ENCODE measurements around the gene CBX3. TPM values are rescaled to one million over a fixed set of nuclear protein-coding genes. Genes with fewer than 3 reads are reported as not detected.

Gene CBX3
- total RNA-seq, 1 donor from 2014 or later: 146 TPM

DNA sequence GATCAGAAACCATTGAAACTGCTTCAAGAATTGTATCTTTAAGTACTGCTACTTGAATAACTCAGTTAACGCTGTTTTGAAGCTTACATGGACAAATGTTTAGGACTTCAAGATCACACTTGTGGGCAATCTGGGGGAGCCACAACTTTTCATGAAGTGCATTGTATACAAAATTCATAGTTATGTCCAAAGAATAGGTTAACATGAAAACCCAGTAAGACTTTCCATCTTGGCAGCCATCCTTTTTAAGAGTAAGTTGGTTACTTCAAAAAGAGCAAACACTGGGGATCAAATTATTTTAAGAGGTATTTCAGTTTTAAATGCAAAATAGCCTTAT is 15.7 kb upstream of the CBX3 start:
- Mint-ChIP-seq H3K4me1 (ENCODE audit: unreplicated experiment) (peaks cover 4% of the 10 kb centered on the region), H3K4me3 (ENCODE audit: unreplicated experiment) (no peak overlapping the region), H3K9me3 (ENCODE audit: unreplicated experiment) (no peaks in the 10 kb centered on the region), H3K36me3 (ENCODE audit: low read depth, unreplicated experiment) (peaks cover 25% of the 10 kb centered on the region), H3K27ac (ENCODE audit: unreplicated experiment) (no peak overlapping the region), H3K27me3 (ENCODE audit: unreplicated experiment) (peaks cover 1% of the 10 kb centered on the region)
- no peak for DNase-seq (ENCODE audit: low spot score)
- TF ChIP-seq, protein P1, sequence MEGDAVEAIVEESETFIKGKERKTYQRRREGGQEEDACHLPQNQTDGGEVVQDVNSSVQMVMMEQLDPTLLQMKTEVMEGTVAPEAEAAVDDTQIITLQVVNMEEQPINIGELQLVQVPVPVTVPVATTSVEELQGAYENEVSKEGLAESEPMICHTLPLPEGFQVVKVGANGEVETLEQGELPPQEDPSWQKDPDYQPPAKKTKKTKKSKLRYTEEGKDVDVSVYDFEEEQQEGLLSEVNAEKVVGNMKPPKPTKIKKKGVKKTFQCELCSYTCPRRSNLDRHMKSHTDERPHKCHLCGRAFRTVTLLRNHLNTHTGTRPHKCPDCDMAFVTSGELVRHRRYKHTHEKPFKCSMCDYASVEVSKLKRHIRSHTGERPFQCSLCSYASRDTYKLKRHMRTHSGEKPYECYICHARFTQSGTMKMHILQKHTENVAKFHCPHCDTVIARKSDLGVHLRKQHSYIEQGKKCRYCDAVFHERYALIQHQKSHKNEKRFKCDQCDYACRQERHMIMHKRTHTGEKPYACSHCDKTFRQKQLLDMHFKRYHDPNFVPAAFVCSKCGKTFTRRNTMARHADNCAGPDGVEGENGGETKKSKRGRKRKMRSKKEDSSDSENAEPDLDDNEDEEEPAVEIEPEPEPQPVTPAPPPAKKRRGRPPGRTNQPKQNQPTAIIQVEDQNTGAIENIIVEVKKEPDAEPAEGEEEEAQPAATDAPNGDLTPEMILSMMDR (IDR thresholded peaks at IDR 0.05; ENCODE audit: unreplicated experiment): no peak

DNA sequence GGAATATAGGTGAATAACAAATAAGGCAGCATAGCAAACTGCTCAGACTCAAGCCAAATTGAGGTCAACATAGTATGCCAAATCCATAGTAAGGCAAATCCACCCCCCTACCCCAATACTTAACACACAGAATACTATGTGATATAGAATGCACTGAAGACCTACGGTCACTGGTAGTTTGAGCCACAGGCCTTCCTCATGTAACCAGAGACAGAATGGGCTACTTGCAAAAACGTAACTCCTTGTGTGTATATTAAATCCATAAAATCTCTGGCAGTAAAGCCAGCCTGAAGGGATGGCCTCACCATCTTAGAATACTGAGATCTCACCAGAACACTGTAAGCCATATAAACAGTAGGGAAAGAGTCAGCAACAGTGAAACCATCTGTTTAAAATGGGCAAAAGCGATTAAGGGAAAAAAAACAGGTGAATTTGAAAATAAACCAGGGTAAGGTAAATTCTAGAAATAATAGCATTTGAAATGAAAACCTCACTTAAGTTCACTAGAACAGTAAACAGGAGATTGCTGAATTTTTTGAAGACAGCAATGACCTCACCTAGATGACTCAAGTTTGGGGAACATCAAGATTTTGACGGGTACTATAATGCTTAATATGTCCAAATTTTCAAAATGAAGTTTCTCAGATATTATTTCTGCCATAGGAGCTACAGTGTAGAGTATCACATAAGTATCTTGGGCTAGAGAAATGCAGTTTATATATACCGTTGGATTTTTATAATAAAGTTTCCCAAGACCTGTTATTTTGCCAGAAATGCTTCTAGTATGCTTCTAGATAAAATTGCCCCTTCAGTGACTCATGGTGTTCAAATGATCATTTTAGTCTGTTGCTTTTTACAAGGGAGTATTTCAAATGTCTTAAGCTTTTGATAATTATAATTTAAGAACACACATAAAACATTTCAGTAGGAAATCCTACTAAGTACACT is 14.9 kb upstream of the CBX3 start:
- no peak overlapping the region for H3K4me3 Mint-ChIP-seq (ENCODE audit: unreplicated experiment)
- peaks cover 7% of the 10 kb centered on the region for H3K4me1 Mint-ChIP-seq (ENCODE audit: unreplicated experiment)

DNA sequence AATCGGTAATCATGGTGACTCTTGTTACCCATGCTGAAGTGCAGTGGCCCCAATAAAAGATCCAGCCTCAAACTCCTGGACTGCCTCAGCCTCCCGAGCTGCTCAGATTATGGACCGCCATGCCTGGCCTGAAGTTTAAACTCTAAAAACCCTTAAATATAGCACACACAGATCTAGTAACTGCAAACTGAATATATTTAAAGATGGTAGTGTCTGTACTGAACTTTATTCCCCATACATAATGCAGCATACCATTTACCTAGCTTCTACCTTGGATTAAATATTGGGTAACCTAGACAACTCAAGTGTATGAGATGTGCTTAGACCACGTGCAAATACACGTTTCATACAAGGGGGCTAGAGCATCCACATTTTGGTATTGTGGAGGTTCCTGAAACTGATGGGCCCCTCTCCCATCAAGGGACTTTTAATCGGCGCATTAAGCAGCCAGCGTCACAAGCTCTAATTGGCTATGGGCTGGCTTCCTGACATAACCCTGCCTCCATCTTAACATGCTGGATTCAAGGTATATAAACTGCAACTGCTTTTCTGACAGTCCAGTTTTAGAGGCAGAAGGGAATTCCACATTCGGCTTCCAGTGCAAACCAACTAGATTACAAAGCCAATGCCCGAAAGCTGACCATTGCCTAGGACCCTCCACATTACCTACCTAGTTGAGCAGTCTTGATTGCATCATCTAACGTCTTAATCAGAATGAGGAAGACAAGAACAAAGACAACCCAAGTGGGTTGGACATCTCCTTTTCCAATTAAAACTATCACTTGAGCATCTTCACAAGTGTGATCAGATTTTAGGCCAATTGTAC is 14.0 kb upstream of the CBX3 start:
- peaks cover 16% of the 10 kb centered on the region for H3K4me1 Mint-ChIP-seq (ENCODE audit: unreplicated experiment)
- H3K27ac Mint-ChIP-seq (ENCODE audit: unreplicated experiment): peak overlapping the region; percentile 36
- H3K9me3 Mint-ChIP-seq (ENCODE audit: unreplicated experiment): no peaks in the 10 kb centered on the region
- peaks cover 3% of the 10 kb centered on the region for H3K27me3 Mint-ChIP-seq (ENCODE audit: unreplicated experiment)
- H3K4me3 Mint-ChIP-seq (ENCODE audit: unreplicated experiment): no peak overlapping the region
- peaks cover 40% of the 10 kb centered on the region for H3K36me3 Mint-ChIP-seq (ENCODE audit: low read depth, unreplicated experiment)
- TF ChIP-seq, protein P1 (IDR thresholded peaks at IDR 0.05; ENCODE audit: unreplicated experiment): no peak
- DNase-seq (ENCODE audit: low spot score): no peak

More for the DNA sequence above, 14.9 kb upstream of the CBX3 start:
- TF ChIP-seq, protein P1 (IDR thresholded peaks at IDR 0.05; ENCODE audit: unreplicated experiment): no peak
- H3K27ac Mint-ChIP-seq (ENCODE audit: unreplicated experiment): peak overlapping the region; percentile 36
- peaks cover 3% of the 10 kb centered on the region for H3K27me3 Mint-ChIP-seq (ENCODE audit: unreplicated experiment)
- H3K9me3 Mint-ChIP-seq (ENCODE audit: unreplicated experiment): no peaks in the 10 kb centered on the region
- DNase-seq (ENCODE audit: low spot score): no peak
- H3K36me3 Mint-ChIP-seq (ENCODE audit: low read depth, unreplicated experiment): peaks cover 31% of the 10 kb centered on the region

DNA sequence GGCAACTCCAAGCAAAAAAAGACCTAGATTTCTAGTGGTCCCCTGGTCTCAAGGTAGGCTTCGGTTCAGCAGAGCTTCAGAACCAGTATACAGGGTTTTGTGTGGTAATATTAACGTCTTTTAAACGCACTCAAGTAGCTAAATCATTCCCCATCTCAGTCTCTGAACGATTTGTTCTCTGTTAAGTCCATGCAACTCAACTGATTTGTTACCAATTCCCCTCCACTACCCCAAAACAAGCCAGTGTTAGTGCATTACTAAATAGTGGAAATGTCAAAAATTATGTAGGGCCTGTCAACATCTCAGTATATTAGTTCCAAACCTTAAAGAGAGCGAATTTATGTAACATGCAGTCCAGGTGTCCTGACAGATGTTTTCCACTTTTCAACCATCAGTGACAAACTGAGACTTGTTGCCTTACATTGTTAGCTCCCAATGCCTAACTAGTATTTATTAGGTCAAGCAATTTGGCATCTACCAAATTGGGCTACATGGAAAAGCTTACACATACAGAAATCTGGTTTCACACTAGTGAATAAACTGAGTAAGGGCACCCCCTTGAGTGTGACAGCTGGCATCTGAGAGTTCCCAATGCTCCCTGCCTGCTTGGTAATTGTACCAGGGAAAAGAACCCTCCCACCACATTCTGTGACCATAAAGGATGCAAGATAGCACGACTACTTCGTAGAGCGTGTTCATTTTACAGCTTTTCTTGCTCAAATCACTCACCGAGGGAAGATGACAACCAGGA is 13.2 kb upstream of the CBX3 start:
- Mint-ChIP-seq H3K27ac (ENCODE audit: unreplicated experiment) (peak overlapping the region; percentile 21), H3K4me3 (ENCODE audit: unreplicated experiment) (peak overlapping the region; percentile 78), H3K27me3 (ENCODE audit: unreplicated experiment) (peaks cover 10% of the 10 kb centered on the region)

More for the DNA sequence above, 13.2 kb upstream of the CBX3 start:
- H3K9me3 Mint-ChIP-seq (ENCODE audit: unreplicated experiment): no peaks in the 10 kb centered on the region
- H3K36me3 Mint-ChIP-seq (ENCODE audit: low read depth, unreplicated experiment): peaks cover 48% of the 10 kb centered on the region
- peaks cover 24% of the 10 kb centered on the region for H3K4me1 Mint-ChIP-seq (ENCODE audit: unreplicated experiment)
- TF ChIP-seq, protein P1 (IDR thresholded peaks at IDR 0.05; ENCODE audit: unreplicated experiment): no peak
- no peak for DNase-seq (ENCODE audit: low spot score)
